Measurements from ENCODE around the gene PTPRA.
"Not testable (repeated sequence)": the region's sequence is repeated elsewhere in the genome, so short reads cannot be mapped to it uniquely, and the experiment has no call there.

Gene PTPRA

DNA sequence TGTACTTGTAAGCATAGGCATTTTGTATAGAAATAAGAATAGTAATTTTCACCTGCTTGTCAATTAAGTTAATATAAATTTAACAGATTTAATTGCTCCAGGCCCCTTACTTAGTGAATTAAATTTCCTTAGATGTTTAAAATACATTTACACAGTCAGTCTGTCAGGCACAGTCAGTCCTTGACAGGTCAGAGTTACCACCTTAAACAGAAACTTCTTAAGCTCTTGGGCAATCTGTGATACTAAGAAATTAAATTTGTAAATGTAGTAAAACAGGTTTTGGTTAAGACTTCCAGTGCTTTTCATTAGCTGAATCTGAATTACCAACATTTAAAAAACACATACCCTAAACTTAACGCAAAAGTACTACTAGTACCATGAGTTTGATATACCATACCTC, 15.9 kb downstream of the PTPRA start:
- CTCF ChIA-PET = interaction anchor here (1.0 to 1.3 kb wide), 3 partner anchors 10 to 201 kb away, joined by 3 to 5 read pairs (median 3); no protein-coding TSS in a partner anchor
- H3K4me3 ChIP-seq (ENCODE audit: low read depth, low read length) = no peak overlapping the region
- POLR2A ChIA-PET = no interaction called here
- DNase-seq (ENCODE audit: low read depth, low spot score) = no peak
- TF ChIP-seq, protein P1, sequence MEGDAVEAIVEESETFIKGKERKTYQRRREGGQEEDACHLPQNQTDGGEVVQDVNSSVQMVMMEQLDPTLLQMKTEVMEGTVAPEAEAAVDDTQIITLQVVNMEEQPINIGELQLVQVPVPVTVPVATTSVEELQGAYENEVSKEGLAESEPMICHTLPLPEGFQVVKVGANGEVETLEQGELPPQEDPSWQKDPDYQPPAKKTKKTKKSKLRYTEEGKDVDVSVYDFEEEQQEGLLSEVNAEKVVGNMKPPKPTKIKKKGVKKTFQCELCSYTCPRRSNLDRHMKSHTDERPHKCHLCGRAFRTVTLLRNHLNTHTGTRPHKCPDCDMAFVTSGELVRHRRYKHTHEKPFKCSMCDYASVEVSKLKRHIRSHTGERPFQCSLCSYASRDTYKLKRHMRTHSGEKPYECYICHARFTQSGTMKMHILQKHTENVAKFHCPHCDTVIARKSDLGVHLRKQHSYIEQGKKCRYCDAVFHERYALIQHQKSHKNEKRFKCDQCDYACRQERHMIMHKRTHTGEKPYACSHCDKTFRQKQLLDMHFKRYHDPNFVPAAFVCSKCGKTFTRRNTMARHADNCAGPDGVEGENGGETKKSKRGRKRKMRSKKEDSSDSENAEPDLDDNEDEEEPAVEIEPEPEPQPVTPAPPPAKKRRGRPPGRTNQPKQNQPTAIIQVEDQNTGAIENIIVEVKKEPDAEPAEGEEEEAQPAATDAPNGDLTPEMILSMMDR (IDR thresholded peaks at IDR 0.05; ENCODE audit: insufficient read depth, low read length, missing control alignments) = no peak

DNA sequence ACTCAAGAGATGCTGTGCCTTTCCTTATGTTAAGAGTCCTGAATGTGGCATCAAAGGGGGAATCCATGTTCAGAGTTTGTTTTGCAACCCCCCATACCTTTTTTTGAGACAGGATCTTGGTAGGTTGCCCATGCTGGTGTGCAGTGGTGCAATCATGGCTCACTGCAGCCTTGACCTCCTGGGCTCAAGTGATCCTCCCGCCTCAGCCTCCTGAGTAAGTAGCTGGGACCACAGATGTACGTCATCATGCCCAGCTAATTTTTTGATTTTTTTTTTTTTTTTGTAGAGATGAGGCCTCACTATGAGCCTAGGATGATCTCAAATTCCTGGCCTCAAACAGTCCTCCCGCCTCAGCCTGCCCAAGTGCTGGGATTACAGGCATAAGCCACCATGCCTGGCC, 16.5 kb downstream of the PTPRA start:
- ChIA-PET CTCF (interaction anchor here (0.6 to 1.2 kb wide), 3 partner anchors 9 to 193 kb away, joined by 3 read pairs; partner anchors contain the start of gene PTPRA), POLR2A (no interaction called here)
- no peak for DNase-seq (ENCODE audit: low read depth, low spot score)
- TF ChIP-seq, protein P1 (IDR thresholded peaks at IDR 0.05; ENCODE audit: insufficient read depth, low read length, missing control alignments) = no peak
- no peak overlapping the region for H3K4me3 ChIP-seq (ENCODE audit: low read depth, low read length)

DNA sequence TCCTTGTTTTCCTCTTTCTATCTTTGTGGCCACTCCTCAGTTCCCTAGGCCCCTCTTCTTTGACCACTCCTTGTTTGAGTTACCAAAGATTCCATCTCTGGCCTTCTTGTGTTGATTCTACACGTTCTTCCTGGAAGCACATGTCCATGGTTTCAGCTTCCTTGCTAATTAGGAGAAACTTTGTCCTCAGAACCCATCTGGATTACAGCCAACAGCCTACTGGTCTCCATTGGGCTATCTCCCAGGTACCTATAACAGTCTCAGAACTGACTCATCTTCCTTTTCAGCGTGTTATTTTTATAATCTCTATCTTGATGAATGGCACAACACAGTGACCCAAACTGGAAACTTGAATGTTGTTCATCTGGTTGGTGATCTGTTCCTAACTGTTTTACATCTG, 17.5 kb downstream of the PTPRA start:
- ChIA-PET CTCF (interaction anchor here (1.2 kb wide), 1 partner anchor 18 kb away, joined by 3 read pairs; the partner anchor contains the start of gene PTPRA), POLR2A (no interaction called here)
- TF ChIP-seq, protein P1 (IDR thresholded peaks at IDR 0.05; ENCODE audit: insufficient read depth, low read length, missing control alignments) = no peak
- DNase-seq (ENCODE audit: low read depth, low spot score) = no peak
- no peak overlapping the region for H3K4me3 ChIP-seq (ENCODE audit: low read depth, low read length)

DNA sequence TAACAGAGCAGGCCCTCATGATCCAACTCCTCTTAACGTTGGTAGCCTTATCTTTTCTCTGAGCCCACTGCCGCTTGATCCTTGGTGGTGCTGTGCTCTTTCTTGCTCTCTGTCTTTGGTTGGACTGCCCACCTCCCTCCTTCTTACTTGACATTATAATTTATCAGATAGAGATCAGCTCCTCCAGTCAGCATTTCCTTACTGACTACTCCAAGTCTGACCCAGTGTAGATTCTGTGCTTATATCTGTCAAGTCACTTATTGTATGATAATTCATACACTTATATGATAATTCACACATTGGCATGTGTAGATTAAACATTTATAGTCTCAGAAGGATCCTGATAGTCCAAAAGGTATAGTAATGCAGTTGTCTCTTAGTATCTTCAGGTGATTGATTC, 18.1 kb downstream of the PTPRA start:
- DNase-seq (ENCODE audit: low read depth, low spot score) = no peak
- POLR2A ChIA-PET = no interaction called here
- H3K4me3 ChIP-seq (ENCODE audit: low read depth, low read length) = no peak overlapping the region
- TF ChIP-seq, protein P1 (IDR thresholded peaks at IDR 0.05; ENCODE audit: insufficient read depth, low read length, missing control alignments) = no peak
- CTCF ChIA-PET = no interaction called here

DNA sequence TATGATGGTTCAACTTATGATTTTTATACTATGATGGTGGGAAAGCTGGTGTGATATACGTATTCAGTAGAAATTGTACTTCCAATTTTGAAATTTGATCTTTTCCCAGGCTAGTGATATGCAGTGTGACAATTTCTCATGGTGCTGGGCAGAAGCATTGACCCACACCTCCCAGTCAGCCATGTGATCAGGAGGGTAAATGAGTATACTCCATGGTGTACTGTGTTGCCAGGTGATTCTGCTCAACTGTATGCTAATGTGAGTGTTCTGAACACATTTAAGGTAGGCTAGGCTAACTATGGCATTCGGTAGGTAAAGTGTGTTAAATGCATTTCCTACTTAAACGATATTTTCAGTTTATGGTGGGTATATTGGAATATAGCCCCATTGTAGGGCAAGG, 19.1 kb downstream of the PTPRA start:
- H3K4me3 ChIP-seq (ENCODE audit: low read depth, low read length) = no peak overlapping the region
- CTCF ChIA-PET = interaction anchor here (1.4 kb wide), 1 partner anchor 109 kb away, joined by 4 read pairs; no protein-coding TSS in a partner anchor
- no peak for DNase-seq (ENCODE audit: low read depth, low spot score)
- TF ChIP-seq, protein P1 (IDR thresholded peaks at IDR 0.05; ENCODE audit: insufficient read depth, low read length, missing control alignments) = no peak
- POLR2A ChIA-PET = no interaction called here

DNA sequence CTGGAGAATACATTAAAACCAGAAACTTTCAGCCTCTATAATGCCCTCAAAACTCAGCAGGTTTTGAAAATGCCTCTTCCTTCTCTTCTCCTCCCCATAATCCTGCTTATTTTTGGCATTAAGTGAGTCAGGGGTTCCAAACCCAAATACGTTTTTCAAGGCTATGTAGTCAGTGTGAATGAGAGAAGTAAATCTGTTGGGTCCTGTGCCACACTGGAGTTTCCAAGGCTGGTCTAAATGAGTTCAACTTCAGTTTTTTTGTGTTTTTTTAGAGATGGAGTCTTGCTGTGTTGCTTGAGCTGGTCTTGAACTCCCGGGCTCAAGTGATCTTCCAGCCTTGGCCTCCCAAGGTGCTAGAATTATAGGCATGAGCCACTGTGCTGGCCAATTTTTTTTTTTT, 20.9 kb downstream of the PTPRA start:
- TF ChIP-seq, protein P1 (IDR thresholded peaks at IDR 0.05; ENCODE audit: insufficient read depth, low read length, missing control alignments) = no peak
- H3K4me3 ChIP-seq (ENCODE audit: low read depth, low read length) = no peak overlapping the region
- DNase-seq (ENCODE audit: low read depth, low spot score) = no peak
- ChIA-PET POLR2A (no interaction called here), CTCF (no interaction called here)

DNA sequence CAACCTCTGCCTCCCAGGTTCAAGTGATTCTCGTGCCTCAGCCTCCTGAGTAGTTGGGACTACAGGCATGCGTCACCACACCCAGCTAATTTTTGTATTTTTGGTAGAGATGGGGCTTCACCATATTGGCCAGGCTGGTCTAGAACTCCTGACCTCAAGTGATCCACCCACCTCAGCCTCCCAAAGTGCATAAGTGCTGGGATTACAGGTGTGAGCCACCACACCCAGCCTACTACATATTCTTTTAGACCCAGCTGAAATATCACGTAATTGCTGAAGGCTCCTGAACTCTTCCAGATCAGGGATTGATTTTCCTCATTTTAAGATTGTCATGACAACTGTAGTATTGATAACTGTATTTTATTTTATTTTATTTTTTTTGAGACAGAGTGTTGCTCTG, 21.9 kb downstream of the PTPRA start:
- POLR2A ChIA-PET = interaction anchor here (0.7 kb wide), 1 partner anchor 155 kb away, joined by 3 read pairs; no protein-coding TSS in a partner anchor

More for the DNA sequence above, 21.9 kb downstream of the PTPRA start:
- DNase-seq (ENCODE audit: low read depth, low spot score); CTCF ChIA-PET; H3K4me3 ChIP-seq (ENCODE audit: low read depth, low read length): not testable (repeated sequence)

All from AG04449 (cell line).